GM13977 (cell line): ENCODE data around the gene MARVELD2.
"Not testable (repeated sequence)": the region's sequence is repeated elsewhere in the genome, so short reads cannot be mapped to it uniquely, and the experiment has no call there.

Experiments
- DNase-seq: peaks from one replicate; pipeline ENCODE4 v3.0.0; 2012; ENCODE audit warnings: low spot score
- CTCF ChIP-seq: IDR thresholded peaks from 2 replicates; pipeline ENCODE4 v1.5.1; 2012; ENCODE audit warnings: mild to moderate bottlenecking, control low read depth; ENCODE audit not compliant: insufficient read depth; ENCODE audit errors: extremely low read depth, missing control alignments
- in situ Hi-C: fragments of 300-500 bp; cut with MboI; formaldehyde crosslinking; loops from one replicate; pipeline ENCODE4 v1.12.0; 2022; ENCODE audit warnings: low sequenced_read_pairs, low pct_unique_long_range_greater_than_20kb, mixed read lengths, inconsistent platforms; ENCODE audit not compliant: unreplicated experiment

MARVELD2 gene

GRCh38 chr5:69414885-69415583, at the start of gene MARVELD2:
Gene MARVELD2 (plus strand): TSS chr5:69415116. CDS start chr5:69419386, 4,270 bp downstream.
- in situ Hi-C loops = no loop called here
- DNase-seq = peak; percentile 82
- peak; percentile 54 for TF ChIP-seq CTCF

- peak; percentile 31 for TF ChIP-seq CTCF
- DNase-seq = no peak
- in situ Hi-C loops = loop anchor here (25.0 kb wide), 1 partner anchor 280 kb away; the partner anchor contains the start of gene SLC30A5
These were observed 47.1 kb upstream of the MARVELD2 start for GRCh38 chr5:69367697-69368279.

GRCh38 chr5:69368458-69369339, 46.2 kb upstream of the MARVELD2 start:
- no peak for DNase-seq
- no peak for TF ChIP-seq CTCF
- in situ Hi-C loops = loop anchor here (25.0 kb wide), 1 partner anchor 281 kb away; the partner anchor contains the start of gene SLC30A5

GRCh38 chr5:69369340-69370121, 45.4 kb upstream of the MARVELD2 start, which contains the start of the genes AK6, RAD17 and TAF9:
Gene AK6 (minus strand): TSS chr5:69369520. CDS start chr5:69369490, 30 bp downstream.
Gene RAD17 (plus strand): TSS chr5:69369818. CDS start chr5:69372209, 2,391 bp downstream.
Gene TAF9 (minus strand): TSS chr5:69369520. CDS start chr5:69365737, 3,783 bp downstream.
- no peak for TF ChIP-seq CTCF
- in situ Hi-C loops = loop anchor here (25.0 kb wide), 1 partner anchor 282 kb away; the partner anchor contains the start of gene SLC30A5
- peak; percentile 90 for DNase-seq

GRCh38 chr5:69370335-69370734, 44.6 kb upstream of the MARVELD2 start:
- in situ Hi-C loops = loop anchor here (25.0 kb wide), 1 partner anchor 283 kb away; the partner anchor contains the start of gene SLC30A5
- DNase-seq = not testable (repeated sequence)

- no peak for DNase-seq
- no peak for TF ChIP-seq CTCF
- in situ Hi-C loops = loop anchor here (25.0 kb wide), 1 partner anchor 285 kb away; the partner anchor contains the start of gene SLC30A5
These were observed 42.5 kb upstream of the MARVELD2 start for GRCh38 chr5:69372394-69372793.
